Measurements from ENCODE around the gene ULBP3.
A peak's percentile ranks its signal among the peaks of the same experiment; 100 is the strongest.
"Not testable (repeated sequence)": the region's sequence is repeated elsewhere in the genome, so short reads cannot be mapped to it uniquely, and the experiment has no call there.

ULBP3 gene

GRCh38 chr6:150075034-150075421 is 6.1 kb upstream of the ULBP3 start:
- no peak for DNase-seq

DNA sequence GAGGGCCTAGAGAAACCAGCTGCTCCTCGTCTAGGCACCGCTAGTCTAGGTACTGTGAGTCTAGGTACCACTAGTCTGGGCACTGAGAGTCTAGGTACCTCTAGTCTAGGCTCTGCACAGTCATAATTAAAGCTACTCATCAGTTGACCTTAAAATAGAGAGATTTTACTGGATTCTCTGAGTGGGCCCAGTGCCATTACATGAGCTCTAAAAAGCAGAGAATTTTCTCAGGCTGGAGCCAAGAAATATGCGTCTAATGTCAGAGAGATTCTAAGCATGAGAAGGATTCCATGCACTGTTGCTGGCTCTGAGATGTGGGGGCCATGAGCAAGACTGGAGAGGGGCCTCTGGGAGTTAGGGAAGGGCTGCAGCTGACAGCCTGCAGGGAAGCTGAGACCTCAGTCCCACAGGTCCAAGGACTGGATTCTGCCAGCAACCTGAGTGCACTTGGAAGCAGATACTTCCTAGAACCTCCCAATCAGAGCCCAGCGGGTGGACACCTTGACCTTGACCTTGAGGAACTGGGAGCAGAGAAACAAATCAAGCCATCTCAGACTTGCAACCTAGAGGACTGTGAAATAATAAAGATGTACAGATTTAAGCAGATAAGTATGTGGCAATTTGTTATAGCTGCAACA is 5.6 kb upstream of the ULBP3 start:
- DNase-seq: not testable (repeated sequence)

- peak; percentile 33 to 34 for DNase-seq
Measured at GRCh38 chr6:150072201-150072600, 3.3 kb upstream of the ULBP3 start.

DNA sequence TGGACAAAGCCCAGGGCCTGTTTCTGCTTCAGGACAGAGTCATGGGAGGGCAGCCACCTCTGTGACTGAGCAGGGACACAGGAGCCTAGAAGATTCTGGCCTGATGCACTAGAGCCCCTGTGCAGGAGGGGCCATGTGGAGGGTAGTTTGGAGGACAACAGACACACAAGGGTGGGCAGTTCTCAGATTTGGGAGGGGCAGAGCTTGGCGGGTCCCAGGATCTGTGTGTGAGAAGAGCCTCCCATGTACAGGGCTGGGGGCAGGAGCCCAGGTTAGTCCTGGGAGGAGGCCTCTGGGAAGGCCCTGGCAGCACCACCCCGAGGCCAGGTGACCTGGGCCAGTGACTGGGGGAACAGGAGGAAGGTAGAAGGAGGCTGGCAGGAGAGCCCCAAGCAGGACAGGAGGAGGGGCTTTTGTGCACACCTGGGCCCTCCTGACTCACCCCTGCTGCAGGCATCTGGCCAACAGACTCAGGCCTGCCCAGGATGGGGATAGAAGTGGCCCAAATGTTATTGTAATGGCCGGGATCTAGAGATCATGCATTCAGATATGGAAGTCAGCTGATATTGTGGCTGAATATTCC is 1.4 kb upstream of the ULBP3 start:
- DNase-seq: no peak

DNA sequence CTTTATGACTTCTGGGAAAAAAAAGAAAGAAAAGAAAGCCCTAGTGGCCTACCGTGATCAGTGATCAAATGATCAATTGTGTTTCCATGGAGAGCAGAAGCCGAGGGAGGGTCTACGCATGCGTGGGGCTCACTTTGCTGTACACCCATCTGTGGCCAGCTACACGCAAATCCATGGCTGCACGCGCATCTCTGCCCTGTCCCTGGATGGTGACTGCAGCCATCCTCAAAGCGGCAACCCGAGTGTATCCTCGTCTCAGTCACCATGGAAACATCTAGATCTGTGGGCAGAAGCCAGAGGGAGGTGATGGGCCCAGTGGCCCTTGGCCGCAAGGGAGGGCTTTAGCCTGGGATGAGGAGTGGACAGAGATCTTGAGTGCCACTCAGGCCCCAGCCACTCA is 785 bp upstream of the ULBP3 start:
- peak in 1 of 2 donors; percentile 16 for DNase-seq

DNA sequence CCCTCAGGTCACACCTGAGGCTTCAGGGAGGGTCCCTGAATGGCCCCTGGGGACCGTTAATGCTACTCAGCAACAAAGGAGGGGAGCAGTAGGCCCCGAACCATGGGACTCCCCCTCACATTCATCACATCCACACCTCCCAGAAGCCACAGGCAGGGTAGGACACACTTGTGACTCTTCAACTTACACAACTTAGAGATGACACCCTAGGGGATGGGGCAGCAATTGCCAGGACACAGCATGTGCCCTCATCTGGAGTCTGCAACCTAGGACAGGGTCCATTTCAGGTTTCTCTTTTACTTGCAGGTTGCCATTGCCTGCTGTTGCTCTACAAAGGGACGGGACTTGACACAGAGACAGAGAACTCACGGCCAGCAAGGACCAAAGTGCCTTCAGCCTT is 770 bp downstream of the ULBP3 start:
- no peak for DNase-seq

- no peak for DNase-seq
Measured at GRCh38 chr6:150065083-150065482, 3.8 kb downstream of the ULBP3 start.

DNA sequence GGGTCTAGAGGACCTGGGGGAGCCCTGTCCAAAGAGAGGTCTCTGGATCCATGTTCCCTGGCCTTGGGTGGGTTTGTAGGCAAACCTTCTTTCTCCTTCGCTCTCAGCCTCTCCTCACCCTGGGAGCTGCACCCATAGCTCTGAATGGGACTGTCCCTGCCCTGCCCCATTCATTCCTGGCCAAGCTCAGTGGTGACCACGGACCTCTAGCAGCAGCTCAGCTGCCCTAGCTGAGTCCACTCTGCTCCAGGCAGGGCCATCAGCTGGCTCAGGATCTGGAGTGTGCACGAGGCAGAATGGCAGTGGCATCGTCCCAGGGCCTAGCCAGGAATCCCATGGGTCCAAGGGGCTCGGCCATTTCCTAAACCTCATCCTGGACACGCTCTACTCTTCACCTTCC is 5.3 kb downstream of the ULBP3 start:
- no peak for DNase-seq

DNA sequence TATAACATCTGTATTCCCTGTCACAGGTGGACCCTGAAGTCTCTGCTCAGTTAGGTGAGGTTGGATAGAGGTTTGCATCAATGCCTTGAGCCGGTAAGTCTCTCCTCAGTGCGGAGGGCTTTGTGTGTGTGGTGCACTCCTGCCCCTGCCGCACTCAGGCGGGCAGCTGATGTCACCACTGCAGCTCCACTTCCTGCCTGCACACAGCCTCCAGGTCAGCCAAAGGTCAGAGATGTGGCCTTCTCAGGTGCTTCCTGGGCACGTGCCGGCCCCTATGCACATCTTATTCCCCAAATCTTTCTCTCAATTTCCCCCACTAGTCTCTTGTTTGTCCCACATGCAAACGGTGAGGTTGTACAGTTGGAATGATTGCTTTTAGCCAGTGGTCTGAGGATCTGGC is 8.9 kb downstream of the ULBP3 start:
- DNase-seq: not testable (repeated sequence)

DNA sequence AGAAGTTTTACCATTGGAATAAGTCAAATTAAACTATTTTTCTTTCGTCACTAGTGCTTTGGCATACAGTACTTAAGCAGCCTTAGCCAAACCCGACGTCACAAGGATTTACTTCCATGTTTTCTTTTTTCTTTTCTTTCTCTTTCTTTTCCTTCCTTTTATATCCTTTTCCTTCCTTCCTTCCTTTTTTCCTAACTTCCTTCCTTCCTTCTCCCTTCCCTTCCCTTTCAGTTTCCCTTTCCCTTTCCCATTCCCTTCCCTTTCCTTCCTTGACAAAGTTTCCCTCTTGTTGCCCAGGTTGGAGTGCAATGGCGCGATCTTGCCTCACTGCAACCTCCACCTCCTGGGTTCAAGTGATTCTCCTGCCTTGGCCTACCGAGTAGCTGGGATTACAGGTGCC is 9.9 kb downstream of the ULBP3 start:
- DNase-seq: no peak

GRCh38 chr6:150058231-150058792 is 10.6 kb downstream of the ULBP3 start:
- DNase-seq: no peak

DNA sequence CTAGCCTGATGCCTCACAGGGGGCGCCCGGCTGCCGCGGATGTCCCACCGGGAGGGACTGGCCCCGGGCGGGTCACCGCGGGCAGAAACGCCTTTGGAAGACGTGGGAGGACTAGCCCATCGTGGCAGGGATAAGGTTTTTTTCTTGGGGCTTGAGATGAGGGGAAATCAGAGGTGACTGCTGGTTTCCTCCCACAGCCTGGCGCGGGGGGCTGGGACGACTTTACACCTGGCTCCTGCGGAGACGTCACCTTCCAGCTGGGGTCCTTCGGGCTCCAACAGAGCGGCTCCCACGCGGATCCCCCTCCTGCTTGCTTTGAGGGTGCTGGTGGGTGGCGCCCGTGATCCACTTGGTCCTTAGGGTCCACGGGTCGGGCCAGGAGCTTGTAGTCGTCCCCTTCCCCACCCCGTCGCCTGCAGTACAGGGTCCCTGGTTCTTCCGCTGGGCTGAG is 11.4 kb downstream of the ULBP3 start:
- no peak for DNase-seq

- DNase-seq: no peak
Measured at GRCh38 chr6:150056916-150057315, 12.0 kb downstream of the ULBP3 start.

GRCh38 chr6:150056156-150056555 is 12.8 kb downstream of the ULBP3 start:
- no peak for DNase-seq

DNA sequence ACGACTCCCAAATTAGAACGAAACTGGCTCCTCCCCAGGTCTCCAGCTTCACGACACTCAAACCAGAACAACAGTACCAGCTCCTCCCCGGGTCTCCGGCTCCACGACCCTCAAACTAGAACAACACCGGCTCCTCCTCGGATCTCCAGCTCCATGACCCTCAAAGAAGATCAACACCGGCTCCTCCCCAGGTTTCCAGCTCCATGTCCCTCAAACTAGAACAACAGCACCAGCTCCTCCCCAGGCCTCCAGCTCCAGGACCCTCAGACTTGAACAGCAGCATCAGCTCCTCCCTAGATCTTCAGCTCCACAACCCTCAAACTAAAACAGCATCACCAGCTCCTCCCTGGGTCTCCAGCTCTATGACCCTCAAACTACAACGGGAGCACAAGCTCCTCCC is 13.8 kb downstream of the ULBP3 start:
- no peak for DNase-seq

DNA sequence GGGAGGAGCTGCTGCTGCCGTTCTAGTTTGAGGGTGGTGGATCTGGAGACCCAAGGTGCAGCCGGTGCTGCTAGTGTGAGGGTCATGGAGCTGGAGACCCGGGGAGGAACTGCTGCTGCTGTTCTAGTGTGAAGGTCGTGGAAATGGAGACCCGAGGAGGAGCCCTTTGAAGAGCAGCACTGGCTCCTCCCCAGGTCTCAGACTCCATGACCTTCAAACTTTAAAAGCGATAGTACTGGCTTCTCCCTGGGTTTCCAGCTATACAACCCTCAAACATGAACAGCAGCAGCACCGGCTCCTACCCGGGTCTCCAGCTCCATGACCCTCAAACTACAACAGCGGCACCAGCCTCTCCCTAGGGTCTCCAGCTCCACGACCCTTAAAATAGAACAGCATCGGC is 15.5 kb downstream of the ULBP3 start:
- DNase-seq: no peak

DNA sequence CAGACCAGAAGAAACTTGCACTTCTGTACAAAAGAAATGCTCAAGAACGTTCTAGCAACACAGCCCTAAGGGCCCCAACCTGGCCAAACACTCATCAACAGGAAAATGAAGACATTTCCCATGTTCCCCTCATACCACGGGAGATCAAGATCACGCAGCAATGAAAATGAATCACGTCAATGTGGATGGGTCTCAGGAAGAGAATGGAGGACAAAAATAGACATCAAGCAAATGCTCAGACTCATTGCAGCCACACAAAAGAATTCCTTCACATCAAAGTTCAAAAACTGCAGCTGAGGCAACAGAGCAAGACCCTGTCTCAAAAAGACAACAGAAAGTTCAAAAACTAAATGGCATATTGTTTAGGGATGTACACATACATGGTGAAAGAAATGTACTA is 18.1 kb downstream of the ULBP3 start:
- no peak for DNase-seq

DNA sequence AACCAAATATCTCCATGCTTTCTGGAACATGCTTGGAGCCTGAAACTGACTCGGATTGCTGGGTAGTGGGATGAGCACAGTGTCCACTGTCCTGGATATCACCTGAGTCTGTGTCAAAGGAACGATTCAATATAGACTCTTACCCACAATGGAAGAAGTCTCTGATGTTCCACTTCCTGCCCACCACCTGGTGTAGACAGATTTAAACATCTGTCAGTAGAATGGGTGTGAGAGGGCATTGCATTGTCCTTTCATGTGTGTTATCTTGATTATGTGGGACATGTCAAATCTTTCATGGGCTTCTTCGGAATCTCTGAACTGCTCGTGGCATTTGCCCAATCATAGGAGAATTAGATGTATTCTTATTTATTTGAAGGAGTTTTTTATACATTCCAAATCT is 20.8 kb downstream of the ULBP3 start:
- DNase-seq: no peak

- DNase-seq: no peak
Measured at GRCh38 chr6:150046943-150047342, 22.0 kb downstream of the ULBP3 start.

GRCh38 chr6:150044621-150045145 is 24.2 kb downstream of the ULBP3 start:
- no peak for DNase-seq

GRCh38 chr6:150043501-150044412 is 25.2 kb downstream of the ULBP3 start:
- no peak for DNase-seq

DNA sequence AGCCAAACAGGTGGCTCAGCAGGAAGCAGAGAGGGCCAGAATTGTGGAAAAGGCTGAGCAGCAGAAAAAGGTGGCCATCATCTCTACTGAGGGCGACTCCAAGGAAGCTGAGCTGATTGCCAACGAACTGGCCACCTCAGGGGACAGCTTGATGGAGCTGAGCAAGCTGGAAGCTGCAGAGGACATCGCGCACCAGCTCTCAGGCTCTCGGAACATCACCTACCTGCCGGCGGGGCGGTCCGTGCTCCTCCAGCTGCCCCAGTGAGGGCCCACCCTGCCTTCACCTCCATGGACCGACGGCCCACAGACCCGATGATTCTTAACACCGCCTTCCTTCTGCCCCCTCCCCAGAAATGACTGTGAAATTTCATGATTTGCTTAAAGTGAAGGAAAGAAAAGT is 25.8 kb downstream of the ULBP3 start:
- DNase-seq: no peak

Data from stimulated activated CD4-positive, alpha-beta T cell treated with anti-CD3 and anti-CD28 coated beads, Interleukin-2, amount 100 ng/mL, for 24 hours (primary cell).